Keratinocyte (primary cell): Measurements from ENCODE around the gene C9orf50. TPM values are rescaled to one million over a fixed set of nuclear protein-coding genes. Genes with fewer than 3 reads are reported as not detected.

ENCODE experiments used
- DNase-seq: peaks from one replicate; pipeline ENCODE4 v3.0.0-alpha.2; 2011; ENCODE audit warnings: low read depth, missing footprints, low spot score
- FAIRE-seq: peaks from 2 replicates; lab custom pipeline; 2011; peaks lifted over from hg19 to GRCh38; lab: Jason Lieb, UNC
- H2AFZ ChIP-seq: 2 replicates; pipeline ENCODE4 v1.6.0; 2012; ENCODE audit warnings: low read length, control low read depth, inconsistent platforms; ENCODE audit not compliant: control insufficient read depth
- H3K27ac ChIP-seq: 2 replicates; pipeline ENCODE4 v1.5.1; 2011; ENCODE audit warnings: low read length; ENCODE audit not compliant: control insufficient read depth, insufficient read depth
- H3K27me3 ChIP-seq: 3 replicates; pipeline ENCODE4 v1.6.0; 2011; ENCODE audit warnings: low read length; ENCODE audit not compliant: control insufficient read depth, insufficient read depth; ENCODE audit errors: extremely low read depth
- H3K36me3 ChIP-seq, 2 experiments: 2 replicates in 1 of 2; 3 replicates in 1 of 2; pipeline ENCODE4 v1.5.1; 2011; ENCODE audit warnings: low read length in 2 of 2, mild to moderate bottlenecking in 1 of 2; ENCODE audit not compliant: control insufficient read depth in 2 of 2, insufficient read depth in 2 of 2; ENCODE audit errors: extremely low read depth in 1 of 2
- H3K4me1 ChIP-seq: 3 replicates; pipeline ENCODE4 v1.5.1; 2011; ENCODE audit warnings: low read length; ENCODE audit not compliant: control insufficient read depth, insufficient read depth; ENCODE audit errors: extremely low read depth
- H3K4me2 ChIP-seq: 3 replicates; pipeline ENCODE4 v1.6.0; 2011; ENCODE audit warnings: low read depth, low read length; ENCODE audit not compliant: control insufficient read depth, insufficient read depth; ENCODE audit errors: extremely low read depth
- H3K4me3 ChIP-seq, 3 experiments: fragments of 200-600 bp in 1 of 3; sonication (generic) in 1 of 3; 2 replicates in 2 of 3; 3 replicates in 1 of 3; pipeline ENCODE4 v1.5.1; 2011 to 2016; ENCODE audit warnings: low read length in 3 of 3, mild to moderate bottlenecking in 3 of 3, control low read depth in 2 of 3, inconsistent platforms in 1 of 3, low read depth in 1 of 3, mixed read lengths in 1 of 3, mixed run types in 1 of 3, moderate library complexity in 1 of 3; ENCODE audit not compliant: control insufficient read depth in 2 of 3, insufficient read depth in 2 of 3; ENCODE audit errors: extremely low read depth in 1 of 3
- H3K79me2 ChIP-seq: 2 replicates; pipeline ENCODE4 v1.6.0; 2012; ENCODE audit warnings: low read length; ENCODE audit not compliant: control insufficient read depth, insufficient read depth
- H3K9ac ChIP-seq: 3 replicates; pipeline ENCODE4 v1.6.0; 2011; ENCODE audit warnings: low read length; ENCODE audit not compliant: control insufficient read depth, insufficient read depth; ENCODE audit errors: extremely low read depth
- H3K9me1 ChIP-seq: 3 replicates; pipeline ENCODE4 v1.6.0; 2011; ENCODE audit warnings: low read length; ENCODE audit not compliant: control insufficient read depth, insufficient read depth; ENCODE audit errors: extremely low read depth
- H3K9me3 ChIP-seq: 2 replicates; pipeline ENCODE4 v1.5.1; 2012; ENCODE audit warnings: low read depth, low read length; ENCODE audit not compliant: control insufficient read depth
- H4K20me1 ChIP-seq: 3 replicates; pipeline ENCODE4 v1.6.0; 2011; ENCODE audit warnings: low read length; ENCODE audit not compliant: control insufficient read depth, insufficient read depth; ENCODE audit errors: extremely low read depth
- EZH2 ChIP-seq: IDR thresholded peaks from one replicate; pipeline ENCODE4 v1.6.1; 2012; ENCODE audit warnings: inconsistent platforms, mild to moderate bottlenecking, low read length, moderate library complexity
- dilution Hi-C: fragments of 300-500 bp; cut with MboI; formaldehyde crosslinking; loops from one replicate; pipeline ENCODE4 v1.7.0; 2020; ENCODE audit warnings: low sequenced_read_pairs; ENCODE audit not compliant: extremely low pct_ligation_motif_present
- polyA plus RNA-seq, 5 experiments: library from polyadenylated mRNA; depleted of rRNA in 3 of 5; stranded (reverse) in 3 of 5; stranded (forward) in 1 of 5; unstranded in 1 of 5; fragments of >200 nt; gene quantifications; 1 replicate in 1 of 5; 2 replicates in 3 of 5; 3 replicates in 1 of 5; pipeline versions ENCODE4 v1.2.1 to v1.2.3, GENCODE V29; 2011 to 2012; ENCODE audit warnings: missing spikeins in 2 of 5, low read depth in 1 of 5, low replicate concordance in 1 of 5
- TF ChIP-seq, protein P1 (sequence below), 3 experiments: IDR thresholded peaks in 1 of 3; conservative IDR thresholded peaks in 1 of 3; optimal IDR thresholded peaks in 1 of 3; 2 replicates in 2 of 3; 3 replicates in 1 of 3; pipeline versions ENCODE3 to v1.5.1; 2011; ENCODE audit warnings: low read length in 3 of 3, mild to moderate bottlenecking in 3 of 3, moderate library complexity in 2 of 3, control low read depth in 1 of 3, inconsistent platforms in 1 of 3; ENCODE audit not compliant: insufficient read depth in 2 of 3; ENCODE audit errors: extremely low read depth in 1 of 3

The C9orf50 gene
- polyA plus RNA-seq, 1 donor (not counting 4 experiments of a cell fraction or from before 2014, with no cell fraction given) = not detected

DNA sequence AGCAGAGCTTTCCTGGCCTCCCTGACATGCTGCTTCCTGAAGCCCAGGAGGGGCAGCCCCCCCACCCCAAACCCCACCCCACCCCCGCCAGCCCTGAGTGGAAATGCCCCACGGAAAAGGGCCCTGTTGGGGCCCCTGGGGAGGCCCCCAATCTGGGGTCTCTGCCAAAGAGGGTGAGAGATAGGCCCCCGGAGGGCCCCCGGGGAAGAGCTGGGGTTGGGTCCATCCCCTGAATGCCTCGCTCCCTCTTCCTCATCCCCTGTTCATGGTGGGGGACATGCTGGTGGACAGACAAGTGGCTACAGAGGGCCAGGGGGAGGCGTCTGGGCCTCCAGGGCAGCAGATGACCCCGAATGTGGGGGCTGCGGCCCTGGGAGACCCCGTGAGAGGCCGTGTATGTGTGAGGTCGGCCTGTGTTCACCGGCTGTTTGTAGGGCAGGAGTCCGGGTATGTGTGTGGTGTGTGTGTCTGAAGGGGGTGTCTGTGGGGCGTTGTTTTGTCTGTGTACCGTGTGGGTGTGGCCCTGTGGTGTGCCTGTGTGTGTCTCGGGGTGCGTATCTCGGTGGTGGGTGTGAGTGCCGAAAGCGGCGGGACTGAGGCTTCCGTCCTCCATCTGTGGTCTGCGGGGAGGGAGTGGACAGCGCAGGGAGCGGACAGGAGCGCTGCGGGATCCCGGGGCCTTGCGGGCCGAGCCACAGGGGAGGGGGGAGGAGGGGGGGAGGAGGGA is 11.3 kb downstream of the C9orf50 start:
- TF ChIP-seq, protein P1, sequence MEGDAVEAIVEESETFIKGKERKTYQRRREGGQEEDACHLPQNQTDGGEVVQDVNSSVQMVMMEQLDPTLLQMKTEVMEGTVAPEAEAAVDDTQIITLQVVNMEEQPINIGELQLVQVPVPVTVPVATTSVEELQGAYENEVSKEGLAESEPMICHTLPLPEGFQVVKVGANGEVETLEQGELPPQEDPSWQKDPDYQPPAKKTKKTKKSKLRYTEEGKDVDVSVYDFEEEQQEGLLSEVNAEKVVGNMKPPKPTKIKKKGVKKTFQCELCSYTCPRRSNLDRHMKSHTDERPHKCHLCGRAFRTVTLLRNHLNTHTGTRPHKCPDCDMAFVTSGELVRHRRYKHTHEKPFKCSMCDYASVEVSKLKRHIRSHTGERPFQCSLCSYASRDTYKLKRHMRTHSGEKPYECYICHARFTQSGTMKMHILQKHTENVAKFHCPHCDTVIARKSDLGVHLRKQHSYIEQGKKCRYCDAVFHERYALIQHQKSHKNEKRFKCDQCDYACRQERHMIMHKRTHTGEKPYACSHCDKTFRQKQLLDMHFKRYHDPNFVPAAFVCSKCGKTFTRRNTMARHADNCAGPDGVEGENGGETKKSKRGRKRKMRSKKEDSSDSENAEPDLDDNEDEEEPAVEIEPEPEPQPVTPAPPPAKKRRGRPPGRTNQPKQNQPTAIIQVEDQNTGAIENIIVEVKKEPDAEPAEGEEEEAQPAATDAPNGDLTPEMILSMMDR (optimal IDR thresholded peaks at IDR 0.05 in 1 of 3, IDR thresholded peaks at IDR 0.05 in 1 of 3, conservative IDR thresholded peaks at IDR 0.05 in 1 of 3; ENCODE audit: extremely low read depth in 1 of 3, insufficient read depth in 2 of 3, low read length in 3 of 3) = no peak
- no peak for TF ChIP-seq EZH2
- DNase-seq (no peak), FAIRE-seq (no peak)
- Histone ChIP-seq H3K4me1 (peaks cover 17% of the 10 kb centered on the region), H3K9me3 (no peaks in the 10 kb centered on the region), H3K4me3 (no peak overlapping the region), H4K20me1 (no peaks in the 10 kb centered on the region), H3K4me2 (peak overlapping the region; percentile 11), H3K27ac (no peak overlapping the region), H3K9ac (no peak overlapping the region), H3K9me1 (no peaks in the 10 kb centered on the region), H3K79me2 (no peaks in the 10 kb centered on the region), H2AFZ (no peak overlapping the region), H3K27me3 (no peaks in the 10 kb centered on the region), H3K36me3 (no peaks in the 10 kb centered on the region)
- dilution Hi-C loops = loop anchor here (25.0 kb wide), 1 partner anchor 447 kb away; no protein-coding TSS in a partner anchor

DNA sequence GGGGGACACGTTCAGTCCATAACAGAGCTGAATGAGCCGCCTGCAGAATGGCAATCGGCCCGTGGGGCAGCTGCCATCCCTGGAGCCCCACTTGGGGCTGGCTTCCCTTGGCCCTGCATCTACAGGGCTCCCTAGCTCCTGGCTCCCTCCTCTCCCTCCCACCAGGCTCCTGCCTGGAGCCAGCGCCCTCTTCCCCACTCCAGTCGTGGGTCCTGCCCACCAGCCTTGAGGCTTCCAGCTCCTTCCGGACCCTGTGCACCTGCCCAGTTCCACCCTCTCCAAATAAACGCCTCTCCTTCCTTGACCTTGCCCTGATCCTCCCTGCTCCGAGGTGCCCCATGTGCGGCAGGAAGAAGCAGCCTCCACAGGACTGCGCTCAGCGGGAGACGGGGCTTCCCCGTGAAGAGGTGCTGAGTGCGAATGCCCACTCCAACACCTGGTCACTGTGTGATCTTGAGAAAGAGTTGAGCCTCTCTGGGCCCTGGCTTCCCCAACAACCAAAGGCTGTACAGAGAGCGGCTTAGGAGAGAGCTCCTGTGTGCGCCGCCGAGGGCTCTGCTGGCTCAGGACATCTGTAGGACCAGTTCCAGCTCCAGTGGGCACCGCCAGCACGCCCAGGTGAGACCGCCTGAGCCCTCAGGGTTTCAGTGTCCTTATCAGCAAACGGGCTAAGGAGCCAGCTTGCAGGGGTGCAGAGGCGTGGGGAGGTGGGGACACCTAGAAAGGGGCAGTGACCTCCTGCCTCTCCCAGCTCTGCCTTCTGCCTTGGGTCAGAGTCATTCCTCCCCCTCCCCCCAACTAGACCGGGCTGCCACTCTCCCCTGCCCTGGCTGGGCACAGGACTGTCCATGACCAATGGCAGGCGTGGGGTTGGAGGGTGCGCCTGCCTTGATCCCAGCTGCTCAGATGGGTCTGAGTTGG is 12.1 kb downstream of the C9orf50 start:
- peaks cover 17% of the 10 kb centered on the region for H3K4me1 ChIP-seq
- no peaks in the 10 kb centered on the region for H3K9me3 ChIP-seq
- dilution Hi-C loops = loop anchor here (25.0 kb wide), 1 partner anchor 447 kb away; no protein-coding TSS in a partner anchor
- no peak for TF ChIP-seq EZH2
- TF ChIP-seq, protein P1 (optimal IDR thresholded peaks at IDR 0.05 in 1 of 3, IDR thresholded peaks at IDR 0.05 in 1 of 3, conservative IDR thresholded peaks at IDR 0.05 in 1 of 3; ENCODE audit: extremely low read depth in 1 of 3, insufficient read depth in 2 of 3, low read length in 3 of 3) = no peak
- H3K4me3 ChIP-seq = no peak overlapping the region
- no peak overlapping the region for H2AFZ ChIP-seq
- DNase-seq = no peak
- no peak overlapping the region for H3K4me2 ChIP-seq
- H3K9ac ChIP-seq = no peak overlapping the region
- no peak for FAIRE-seq
- H3K36me3 ChIP-seq = no peaks in the 10 kb centered on the region
- no peaks in the 10 kb centered on the region for H3K9me1 ChIP-seq
- H3K27me3 ChIP-seq = no peaks in the 10 kb centered on the region
- no peaks in the 10 kb centered on the region for H4K20me1 ChIP-seq
- no peak overlapping the region for H3K27ac ChIP-seq
- no peaks in the 10 kb centered on the region for H3K79me2 ChIP-seq
